GM12875 (cell line): ENCODE measurements around the gene RASL10B.

Experiments
- H3K4me3 ChIP-seq: one replicate; pipeline ENCODE4 v1.5.1; 2011; ENCODE audit warnings: low read depth, low read length, control low read depth
- TF ChIP-seq, protein P1 (sequence below): IDR thresholded peaks from 2 replicates; pipeline ENCODE4 v1.5.1; 2011; ENCODE audit warnings: low read depth, mild to moderate bottlenecking, control low read depth, inconsistent platforms, low read length, moderate library complexity, borderline replicate concordance; ENCODE audit not compliant: insufficient read depth

RASL10B gene

DNA sequence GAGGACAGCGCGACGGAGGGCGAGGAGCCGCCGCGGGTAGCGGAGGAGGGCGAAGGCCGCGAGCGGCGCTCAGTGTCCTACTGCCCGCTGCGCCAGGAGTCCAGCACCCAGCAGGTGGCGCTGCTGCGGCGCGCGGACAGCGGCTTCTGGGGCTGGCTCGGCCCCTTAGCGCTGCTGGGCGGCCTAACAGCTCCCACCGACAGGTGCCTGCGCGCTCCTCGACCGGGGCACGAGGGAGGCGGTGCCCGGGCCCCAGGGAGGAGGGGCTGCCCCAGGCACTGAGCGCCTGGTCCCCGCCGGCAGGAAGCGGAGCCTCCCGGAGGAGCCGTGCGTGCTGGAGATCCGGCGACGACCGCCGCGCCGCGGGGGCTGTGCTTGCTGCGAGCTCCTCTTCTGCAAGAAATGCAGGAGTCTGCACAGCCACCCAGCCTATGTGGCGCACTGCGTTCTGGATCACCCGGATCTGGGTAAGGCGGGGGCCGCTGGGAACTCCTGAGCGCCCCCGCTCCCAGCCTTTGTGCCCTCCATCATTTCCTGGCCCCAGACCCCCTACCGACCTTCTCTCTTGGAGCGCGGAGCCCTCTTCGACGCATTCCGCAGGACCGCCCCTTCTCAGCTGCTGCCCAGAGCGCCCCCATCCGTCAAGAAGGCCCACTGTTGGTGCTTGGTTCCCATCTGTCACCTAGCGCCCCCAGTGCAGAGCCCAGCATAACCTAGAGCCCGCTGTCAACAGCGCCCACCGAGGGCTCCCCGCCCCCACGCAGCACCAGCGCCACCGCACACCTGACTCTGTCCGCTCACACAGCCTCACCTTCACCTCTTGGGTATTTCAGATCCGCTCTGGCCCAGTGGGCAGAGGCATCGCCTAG is 32.9 kb downstream of the RASL10B start:
- peak overlapping the region; percentile 35 for H3K4me3 ChIP-seq
- TF ChIP-seq, protein P1, sequence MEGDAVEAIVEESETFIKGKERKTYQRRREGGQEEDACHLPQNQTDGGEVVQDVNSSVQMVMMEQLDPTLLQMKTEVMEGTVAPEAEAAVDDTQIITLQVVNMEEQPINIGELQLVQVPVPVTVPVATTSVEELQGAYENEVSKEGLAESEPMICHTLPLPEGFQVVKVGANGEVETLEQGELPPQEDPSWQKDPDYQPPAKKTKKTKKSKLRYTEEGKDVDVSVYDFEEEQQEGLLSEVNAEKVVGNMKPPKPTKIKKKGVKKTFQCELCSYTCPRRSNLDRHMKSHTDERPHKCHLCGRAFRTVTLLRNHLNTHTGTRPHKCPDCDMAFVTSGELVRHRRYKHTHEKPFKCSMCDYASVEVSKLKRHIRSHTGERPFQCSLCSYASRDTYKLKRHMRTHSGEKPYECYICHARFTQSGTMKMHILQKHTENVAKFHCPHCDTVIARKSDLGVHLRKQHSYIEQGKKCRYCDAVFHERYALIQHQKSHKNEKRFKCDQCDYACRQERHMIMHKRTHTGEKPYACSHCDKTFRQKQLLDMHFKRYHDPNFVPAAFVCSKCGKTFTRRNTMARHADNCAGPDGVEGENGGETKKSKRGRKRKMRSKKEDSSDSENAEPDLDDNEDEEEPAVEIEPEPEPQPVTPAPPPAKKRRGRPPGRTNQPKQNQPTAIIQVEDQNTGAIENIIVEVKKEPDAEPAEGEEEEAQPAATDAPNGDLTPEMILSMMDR = peak; percentile 99

DNA sequence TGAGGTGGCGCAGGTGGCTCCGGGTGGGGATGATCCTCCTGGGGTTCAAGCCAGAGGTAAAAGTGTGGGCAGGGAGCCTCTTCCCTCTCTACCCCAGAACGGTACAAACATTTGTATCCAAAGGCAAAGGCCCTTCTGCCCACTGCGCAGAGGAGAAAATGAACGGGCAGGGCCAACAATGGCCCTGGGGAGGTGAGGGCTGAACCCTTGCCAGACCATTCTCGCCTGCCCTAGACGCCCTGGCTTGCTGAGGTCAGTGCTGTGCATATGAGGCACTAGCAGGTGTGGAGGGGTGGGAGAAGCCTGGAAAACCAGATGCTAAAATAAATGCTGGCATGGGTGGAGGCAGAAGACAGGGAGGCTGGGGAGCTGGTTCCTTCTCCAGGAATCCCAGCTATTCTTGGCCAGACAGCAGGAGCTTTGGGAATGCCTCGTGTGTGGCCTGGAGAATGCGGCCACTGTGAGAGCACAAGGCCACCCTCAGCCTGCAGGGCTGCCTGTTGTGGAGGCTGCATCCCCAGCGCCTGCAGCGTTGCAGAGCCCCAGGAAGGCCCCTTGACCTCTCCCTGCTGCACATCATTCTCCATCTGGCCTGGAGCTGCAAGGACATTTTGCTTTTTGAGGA is 33.8 kb downstream of the RASL10B start:
- no peak overlapping the region for H3K4me3 ChIP-seq
- TF ChIP-seq, protein P1 = no peak

DNA sequence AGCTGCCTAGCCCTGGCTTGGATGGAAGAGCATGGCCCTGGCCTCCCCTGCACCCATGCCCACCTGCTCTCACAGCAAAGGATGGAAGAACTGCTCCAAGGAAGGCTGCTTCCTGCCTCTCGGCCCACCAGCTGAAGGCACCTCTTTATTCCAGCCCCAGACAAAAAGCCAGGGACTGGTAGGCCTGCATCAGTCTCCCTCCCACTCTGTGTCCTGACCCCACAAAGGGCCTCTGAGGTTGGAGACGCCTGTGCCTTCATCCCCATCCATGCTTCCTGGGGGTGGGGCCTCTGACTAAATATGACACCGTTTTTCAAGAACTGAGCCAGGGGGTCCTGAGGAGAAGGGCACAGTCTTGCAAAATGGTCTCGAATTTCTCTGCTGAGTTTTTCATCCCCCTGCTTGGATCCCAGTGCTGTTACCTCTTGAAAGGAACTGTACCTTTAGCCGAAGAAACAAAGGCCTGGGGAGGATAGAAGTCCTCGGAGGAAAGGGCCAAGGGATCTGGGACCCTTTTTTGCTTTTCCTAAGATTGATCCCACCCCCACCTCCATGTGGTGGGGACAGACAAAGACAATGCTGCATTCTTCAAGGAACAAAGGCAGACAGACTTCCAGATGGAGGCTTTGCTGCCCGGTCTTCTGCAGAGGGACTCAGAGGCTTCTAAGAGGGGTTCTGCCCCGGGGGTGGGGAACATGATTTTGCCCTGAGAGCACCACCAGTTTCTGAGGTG is 34.5 kb downstream of the RASL10B start:
- TF ChIP-seq, protein P1 = no peak
- no peak overlapping the region for H3K4me3 ChIP-seq

DNA sequence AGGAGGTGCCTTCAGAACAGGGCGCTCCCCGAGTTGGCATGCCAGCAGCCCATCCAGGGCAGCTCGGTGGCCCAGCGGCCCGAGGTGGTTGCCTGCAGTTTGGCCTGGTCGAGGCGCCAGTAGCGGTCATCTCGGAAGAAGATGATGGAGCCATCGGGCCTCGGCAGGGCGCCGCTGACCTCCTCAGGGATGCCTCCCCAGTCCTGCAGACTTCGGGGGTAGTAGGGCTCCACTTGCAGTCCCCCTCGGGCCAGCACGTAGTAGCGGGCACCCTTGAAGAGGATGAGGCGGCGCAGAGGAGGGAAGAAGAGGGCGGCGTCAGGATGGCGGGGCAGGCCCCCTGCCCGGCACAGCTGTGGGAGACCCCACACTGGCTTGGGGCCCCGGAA is 35.0 kb downstream of the RASL10B start:
- TF ChIP-seq, protein P1 = no peak
- H3K4me3 ChIP-seq = no peak overlapping the region

DNA sequence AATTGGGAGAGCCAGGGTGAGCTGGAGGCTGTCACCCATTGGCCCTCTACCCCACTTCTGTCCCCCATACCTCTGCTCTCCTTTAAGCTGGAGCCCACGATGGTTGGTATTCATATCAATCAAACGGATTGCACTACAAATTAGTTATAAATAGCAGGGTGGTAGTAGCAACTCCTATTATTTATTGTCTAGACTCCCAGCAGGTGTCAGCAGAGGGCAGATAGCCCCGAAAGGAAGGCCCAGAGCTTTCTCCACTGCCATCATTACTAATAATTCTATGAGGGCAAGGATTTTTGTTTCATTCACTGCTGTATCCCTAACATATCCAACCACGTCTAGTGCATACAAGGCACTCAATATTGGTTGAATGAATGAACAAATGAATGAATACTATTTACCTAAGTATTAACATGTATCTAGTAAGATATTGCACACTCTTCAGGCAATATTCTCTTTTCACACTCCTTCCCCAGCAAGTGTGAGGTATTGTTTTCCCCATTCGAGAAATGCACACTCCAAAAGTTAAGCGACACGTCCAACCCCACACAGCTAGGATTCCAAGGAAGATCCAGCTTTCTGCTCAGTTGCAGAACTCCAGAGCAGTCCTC is 35.6 kb downstream of the RASL10B start:
- TF ChIP-seq, protein P1 = peak; percentile 20; the same call in 1 of the 2 replicates

DNA sequence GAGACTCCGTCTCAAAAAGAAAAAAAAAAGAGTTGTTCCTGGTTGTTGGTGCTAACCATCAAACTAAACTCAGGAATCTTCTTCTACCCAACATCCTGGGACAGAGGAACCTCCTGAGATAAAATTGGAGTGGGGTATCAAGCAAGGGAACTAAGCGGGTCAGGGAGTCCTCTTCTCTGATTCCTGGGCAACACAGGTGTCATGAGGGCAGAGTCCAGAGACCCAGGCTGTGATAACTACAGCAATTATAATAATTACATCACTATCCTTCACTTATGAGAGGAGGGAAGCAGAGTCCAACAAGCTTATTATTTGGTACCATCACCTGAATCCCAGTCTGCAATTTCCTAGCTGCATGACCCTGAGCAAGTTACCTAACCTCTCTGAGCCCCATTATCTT is 37.4 kb downstream of the RASL10B start:
- TF ChIP-seq, protein P1 = no peak
- no peak overlapping the region for H3K4me3 ChIP-seq

More for the DNA sequence above, 35.6 kb downstream of the RASL10B start:
- H3K4me3 ChIP-seq = no peak overlapping the region
